Suprapubic skin (tissue), 4 donors: ENCODE results near the gene MDM1.

Source experiments
- CTCF ChIP-seq, 2 donors: fragments of 200-600 bp in 1 of 2; fragments of 450-650 bp in 1 of 2; sonication (generic) in 1 of 2; IDR thresholded peaks; one replicate each; pipeline ENCODE4 v1.5.1; 2016 to 2019; ENCODE audit warnings: antibody characterized with exemption in 2 of 2, mild to moderate bottlenecking in 1 of 2, moderate library complexity in 1 of 2
- POLR2A ChIP-seq, 2 donors: fragments of 450-650 bp; IDR thresholded peaks; one replicate each; pipeline ENCODE4 v1.6.1; 2017; ENCODE audit warnings: antibody characterized with exemption in 2 of 2, mild to moderate bottlenecking in 2 of 2, moderate library complexity in 2 of 2
- POLR2AphosphoS5 ChIP-seq, 3 donors: sonication (generic); formaldehyde crosslinking; IDR thresholded peaks; one replicate each; pipeline ENCODE4 v1.6.1; 2017; ENCODE audit warnings: antibody characterized with exemption in 3 of 3

- TF ChIP-seq POLR2AphosphoS5 (IDR thresholded peaks at IDR 0.05) (no peak), CTCF (IDR thresholded peaks at IDR 0.05) (no peak), POLR2A (IDR thresholded peaks at IDR 0.05) (no peak)
Measured at GRCh38 chr12:68291396-68292036, 40.6 kb downstream of the MDM1 start.
